Mesenchymal stem cell (in vitro differentiated cells and primary cell): ENCODE results near the gene PRDX4. TPM values are rescaled to one million over a fixed set of nuclear protein-coding genes. Genes with fewer than 3 reads are reported as not detected.
A peak's percentile ranks its signal among the peaks of the same experiment; 100 is the strongest.

Experiments used
- DNase-seq: peaks from one replicate; pipeline ENCODE4 v3.0.0-alpha.2; 2013
- H2AFZ ChIP-seq: one replicate; pipeline ENCODE4 v1.6.1; 2013; ENCODE audit warnings: low read depth, mild to moderate bottlenecking, control low read depth, inconsistent platforms, low read length, moderate library complexity
- H2AK5ac ChIP-seq: 2 replicates; pipeline ENCODE4 v1.6.1; 2013; ENCODE audit warnings: low read length, moderate library complexity, mild to moderate bottlenecking, inconsistent platforms; ENCODE audit not compliant: severe bottlenecking
- H2BK120ac ChIP-seq: one replicate; pipeline ENCODE4 v1.6.1; 2013; ENCODE audit warnings: low read depth, mild to moderate bottlenecking, inconsistent platforms, low read length, moderate library complexity
- H2BK12ac ChIP-seq, 2 experiments: one replicate each; pipeline ENCODE4 v1.6.1; 2013; ENCODE audit warnings: inconsistent platforms in 2 of 2, low read length in 2 of 2, mild to moderate bottlenecking in 2 of 2, moderate library complexity in 2 of 2, control low read depth in 1 of 2
- H2BK15ac ChIP-seq: one replicate; pipeline ENCODE4 v1.6.1; 2013; ENCODE audit warnings: mild to moderate bottlenecking, low read depth, inconsistent platforms; ENCODE audit not compliant: poor library complexity, severe bottlenecking
- H2BK5ac ChIP-seq: 2 replicates; pipeline ENCODE4 v1.6.1; 2013; ENCODE audit warnings: low read depth, mild to moderate bottlenecking, low read length, control low read depth, inconsistent platforms; ENCODE audit not compliant: poor library complexity, severe bottlenecking
- H3K14ac ChIP-seq, 2 experiments: one replicate each; pipeline ENCODE4 v1.6.1; 2013; ENCODE audit warnings: inconsistent platforms in 2 of 2, low read length in 2 of 2, control low read depth in 1 of 2, mild to moderate bottlenecking in 1 of 2, moderate library complexity in 1 of 2
- H3K18ac ChIP-seq, 2 experiments: one replicate each; pipeline ENCODE4 v1.6.1; 2013; ENCODE audit warnings: inconsistent platforms in 2 of 2, low read length in 2 of 2, control low read depth in 1 of 2, low read depth in 1 of 2, mild to moderate bottlenecking in 1 of 2
- H3K23ac ChIP-seq, 2 experiments: one replicate each; pipeline ENCODE4 v1.6.1; 2013; ENCODE audit warnings: inconsistent platforms in 2 of 2, low read length in 2 of 2, mild to moderate bottlenecking in 2 of 2, moderate library complexity in 2 of 2, control low read depth in 1 of 2
- H3K27ac ChIP-seq: 2 replicates; pipeline ENCODE4 v1.5.1; 2013; ENCODE audit warnings: mild to moderate bottlenecking, moderate library complexity, low read length, control low read depth, inconsistent platforms; ENCODE audit not compliant: poor library complexity, severe bottlenecking
- H3K27me3 ChIP-seq, 2 experiments: 2 replicates each; pipeline versions ENCODE4 v1.6.1 to v1.7.0; 2013; ENCODE audit warnings: low read length in 2 of 2, mild to moderate bottlenecking in 2 of 2, moderate library complexity in 2 of 2, control low read depth in 1 of 2, inconsistent platforms in 1 of 2; ENCODE audit not compliant: control insufficient read depth in 1 of 2, insufficient read depth in 1 of 2
- H3K36me3 ChIP-seq, 2 experiments: 2 replicates each; pipeline versions ENCODE4 v1.6.1 to v1.7.0; 2013; ENCODE audit warnings: low read length in 2 of 2, control low read depth in 1 of 2, inconsistent platforms in 1 of 2, low read depth in 1 of 2, mild to moderate bottlenecking in 1 of 2; ENCODE audit not compliant: insufficient read depth in 2 of 2, control insufficient read depth in 1 of 2
- H3K4ac ChIP-seq, 2 experiments: one replicate each; pipeline ENCODE4 v1.6.1; 2013; ENCODE audit warnings: inconsistent platforms in 2 of 2, low read length in 2 of 2, mild to moderate bottlenecking in 2 of 2, moderate library complexity in 2 of 2, control low read depth in 1 of 2, low read depth in 1 of 2
- H3K4me1 ChIP-seq: 2 replicates; pipeline ENCODE4 v1.6.1; 2013; ENCODE audit warnings: low read depth, low read length, control low read depth; ENCODE audit not compliant: control insufficient read depth, insufficient read depth
- H3K4me2 ChIP-seq: 2 replicates; pipeline ENCODE4 v1.6.1; 2013; ENCODE audit warnings: low read length, mild to moderate bottlenecking, inconsistent platforms; ENCODE audit not compliant: poor library complexity, severe bottlenecking
- H3K4me3 ChIP-seq, 2 experiments: 2 replicates each; pipeline versions ENCODE4 v1.5.1 to v1.7.0; 2013; ENCODE audit warnings: low read length in 2 of 2, mild to moderate bottlenecking in 2 of 2, control low read depth in 1 of 2, low read depth in 1 of 2; ENCODE audit not compliant: insufficient read depth in 1 of 2
- H3K79me1 ChIP-seq: replicated peaks from 2 replicates; pipeline ENCODE4 v1.6.1; 2013; ENCODE audit warnings: mild to moderate bottlenecking, control low read depth, low read length, inconsistent platforms; ENCODE audit not compliant: poor library complexity, severe bottlenecking
- H3K9ac ChIP-seq: 2 replicates; pipeline ENCODE4 v1.7.0; 2013; ENCODE audit warnings: mild to moderate bottlenecking, low read length, moderate library complexity
- H3K9me3 ChIP-seq: 2 replicates; pipeline ENCODE4 v1.7.0; 2013; ENCODE audit warnings: mild to moderate bottlenecking, low read length; ENCODE audit not compliant: control insufficient read depth
- H4K8ac ChIP-seq: one replicate; pipeline ENCODE4 v1.6.1; 2013; ENCODE audit warnings: inconsistent platforms, mild to moderate bottlenecking, low read length, moderate library complexity
- H4K91ac ChIP-seq: one replicate; pipeline ENCODE4 v1.6.1; 2013; ENCODE audit warnings: mild to moderate bottlenecking, low read length, inconsistent platforms
- WGBS: methylation state at CpG from one replicate; pipeline ENCODE4 v1.1.7; 2013; ENCODE audit warnings: mixed read lengths; 5-methylcytosine and 5-hydroxymethylcytosine counted together
- polyA plus RNA-seq, 2 experiments: library from polyadenylated mRNA; stranded (reverse); fragments of 200-250 nt; gene quantifications; one replicate each; pipeline ENCODE4 v1.2.3, GENCODE V29; 2013

PRDX4 gene
- 233 TPM for polyA plus RNA-seq (2013, experiment 1 of 2)
- 248 TPM for polyA plus RNA-seq (2013, experiment 2 of 2)

GRCh38 chrX:23667239-23668177 is at the start of gene PRDX4:
Gene PRDX4, plus strand, starts transcription at chrX:23667493. Its CDS starts 78 bp downstream, at chrX:23667571.
- H3K23ac ChIP-seq = peak within 1 kb of the TSS in 1 of 2 experiments; percentile 80

GRCh38 chrX:23621621-23622265 is 45.5 kb upstream of the PRDX4 start:
- H3K4me3 ChIP-seq = no peak overlapping the region
- H2AK5ac ChIP-seq = no peak overlapping the region
- 89% methylated on average over 4 of the region's 5 CpGs for WGBS
- no peak overlapping the region for H2BK15ac ChIP-seq
- H2BK120ac ChIP-seq = no peak overlapping the region
- no peak overlapping the region for H4K8ac ChIP-seq
- no peak overlapping the region for H2BK12ac ChIP-seq
- H3K79me1 ChIP-seq = no peaks in the 10 kb centered on the region
- no peaks in the 10 kb centered on the region for H3K36me3 ChIP-seq
- no peak overlapping the region for H3K14ac ChIP-seq
- H3K18ac ChIP-seq = no peak overlapping the region
- H4K91ac ChIP-seq = no peak overlapping the region
- no peak overlapping the region for H3K9ac ChIP-seq
- H3K27me3 ChIP-seq = peaks cover 0 to 47% of the 10 kb centered on the region in 2 experiments
- DNase-seq = no peak
- no peak overlapping the region for H3K4ac ChIP-seq
- no peak overlapping the region for H3K23ac ChIP-seq
- no peak overlapping the region for H2BK5ac ChIP-seq
- H3K4me2 ChIP-seq = no peak overlapping the region
- H3K27ac ChIP-seq = no peak overlapping the region
- no peaks in the 10 kb centered on the region for H3K9me3 ChIP-seq
- no peaks in the 10 kb centered on the region for H3K4me1 ChIP-seq
- H2AFZ ChIP-seq = no peak overlapping the region

More at GRCh38 chrX:23667239-23668177, at the start of gene PRDX4:
- Histone ChIP-seq H3K9me3 (no peaks in the 10 kb centered on the region), H2BK120ac (no peak within 1 kb of the TSS), H3K14ac (peak within 1 kb of the TSS in 1 of 2 experiments; percentile 91), H3K18ac (peak within 1 kb of the TSS; percentile 21 to 84), H2BK5ac (peak within 1 kb of the TSS; percentile 44), H3K9ac (peak within 1 kb of the TSS; percentile 91), H3K27me3 (peaks cover 0 to 9% of the 10 kb centered on the region in 2 experiments), H3K27ac (peak within 1 kb of the TSS; percentile 84), H3K4me2 (peak within 1 kb of the TSS; percentile 77), H3K4ac (peak within 1 kb of the TSS in 1 of 2 experiments; percentile 51), H3K4me3 (peak within 1 kb of the TSS; percentile 83 to 88), H2BK12ac (peak within 1 kb of the TSS in 1 of 2 experiments; percentile 39), H4K8ac (peak within 1 kb of the TSS; percentile 77), H2AK5ac (peak within 1 kb of the TSS; percentile 80), H3K79me1 (no peaks in the 10 kb centered on the region), H2AFZ (peak within 1 kb of the TSS; percentile 42), H3K36me3 (peaks cover 0 to 6% of the 10 kb centered on the region in 2 experiments), H3K4me1 (peaks cover 2% of the 10 kb centered on the region), H2BK15ac (peak within 1 kb of the TSS; percentile 94), H4K91ac (peak within 1 kb of the TSS; percentile 86)
- WGBS = under 1% methylated on average over 24 of the region's 73 CpGs
- DNase-seq = peak; percentile 87

- WGBS = 87% methylated on average over 4 of the region's 4 CpGs
- no peak overlapping the region for H4K91ac ChIP-seq
These were observed 43.5 kb upstream of the PRDX4 start for GRCh38 chrX:23623797-23624196.

GRCh38 chrX:23626651-23627050 is 40.6 kb upstream of the PRDX4 start:
- H2BK12ac ChIP-seq = no peak overlapping the region
- peaks cover 0 to 31% of the 10 kb centered on the region in 2 experiments for H3K27me3 ChIP-seq
- H3K4me1 ChIP-seq = no peaks in the 10 kb centered on the region
- no peak overlapping the region for H3K9ac ChIP-seq
- H2AK5ac ChIP-seq = no peak overlapping the region
- H3K79me1 ChIP-seq = no peaks in the 10 kb centered on the region
- H3K4me3 ChIP-seq = no peak overlapping the region
- no peak overlapping the region for H4K91ac ChIP-seq
- no peak overlapping the region for H3K18ac ChIP-seq
- H3K4ac ChIP-seq = no peak overlapping the region
- H2BK120ac ChIP-seq = no peak overlapping the region
- no peak overlapping the region for H3K4me2 ChIP-seq
- H3K27ac ChIP-seq = no peak overlapping the region
- no peak overlapping the region for H2AFZ ChIP-seq
- H3K36me3 ChIP-seq = no peaks in the 10 kb centered on the region
- H4K8ac ChIP-seq = no peak overlapping the region
- no CpG with 5 or more reads among the region's 1 CpG for WGBS
- H3K23ac ChIP-seq = no peak overlapping the region
- no peak for DNase-seq
- H2BK5ac ChIP-seq = no peak overlapping the region
- H3K9me3 ChIP-seq = no peaks in the 10 kb centered on the region
- no peak overlapping the region for H3K14ac ChIP-seq
- no peak overlapping the region for H2BK15ac ChIP-seq

More at GRCh38 chrX:23623797-23624196, 43.5 kb upstream of the PRDX4 start:
- Histone ChIP-seq H3K27me3 (peaks cover 0 to 40% of the 10 kb centered on the region in 2 experiments), H2BK15ac (no peak overlapping the region), H2AK5ac (no peak overlapping the region), H3K79me1 (no peaks in the 10 kb centered on the region), H3K27ac (no peak overlapping the region), H3K9ac (no peak overlapping the region), H3K4me2 (no peak overlapping the region), H2BK12ac (no peak overlapping the region), H3K18ac (no peak overlapping the region), H3K36me3 (no peaks in the 10 kb centered on the region), H2BK120ac (no peak overlapping the region), H3K4ac (no peak overlapping the region), H3K9me3 (no peaks in the 10 kb centered on the region), H2BK5ac (no peak overlapping the region), H3K23ac (no peak overlapping the region), H3K4me3 (no peak overlapping the region), H3K4me1 (no peaks in the 10 kb centered on the region), H3K14ac (no peak overlapping the region), H2AFZ (no peak overlapping the region), H4K8ac (no peak overlapping the region)
- DNase-seq = no peak
